Loucy (cell line): ENCODE results near the gene HPGD.
A peak's percentile ranks its signal among the peaks of the same experiment; 100 is the strongest.

ENCODE experiments used
- H2AFZ ChIP-seq: fragments of 200-600 bp; sonication (generic); 2 replicates; pipeline ENCODE4 v1.6.0; 2016; ENCODE audit warnings: antibody characterized with exemption, mild to moderate bottlenecking, low read length, moderate library complexity
- H3F3A ChIP-seq: fragments of 200-600 bp; 2 replicates; pipeline ENCODE4 v1.6.0; 2016; ENCODE audit warnings: antibody characterized with exemption, low read depth, mild to moderate bottlenecking
- H3K27me3 ChIP-seq: fragments of 200-600 bp; sonication (generic); 2 replicates; pipeline ENCODE4 v1.6.1; 2014; ENCODE audit warnings: low read length, mild to moderate bottlenecking; ENCODE audit not compliant: insufficient read depth, poor library complexity, severe bottlenecking
- H3K36me3 ChIP-seq: fragments of 200-600 bp; sonication (generic); 2 replicates; pipeline ENCODE4 v1.6.1; 2016; ENCODE audit warnings: low read length; ENCODE audit not compliant: insufficient read depth
- H3K4me1 ChIP-seq: fragments of 200-600 bp; sonication (generic); 2 replicates; pipeline ENCODE4 v1.5.1; 2014; ENCODE audit warnings: low read length, mild to moderate bottlenecking; ENCODE audit not compliant: insufficient read depth, poor library complexity, severe bottlenecking
- H3K4me2 ChIP-seq: fragments of 200-600 bp; sonication (generic); 2 replicates; pipeline ENCODE4 v1.6.0; 2014; ENCODE audit warnings: antibody characterized with exemption, low read length, low read depth, mild to moderate bottlenecking; ENCODE audit not compliant: poor library complexity, severe bottlenecking
- H3K4me3 ChIP-seq: fragments of 200-600 bp; sonication (generic); 2 replicates; pipeline ENCODE4 v1.5.1; 2014; ENCODE audit warnings: low read length, mild to moderate bottlenecking, mixed read lengths; ENCODE audit not compliant: poor library complexity, severe bottlenecking
- H3K79me2 ChIP-seq: fragments of 200-600 bp; sonication (generic); 2 replicates; pipeline ENCODE4 v1.6.1; 2014; ENCODE audit warnings: low read length; ENCODE audit not compliant: insufficient read depth
- H3K9ac ChIP-seq: fragments of 200-600 bp; sonication (generic); 2 replicates; pipeline ENCODE4 v1.6.0; 2014; ENCODE audit warnings: mild to moderate bottlenecking, low read depth, low read length, moderate library complexity; ENCODE audit not compliant: poor library complexity, severe bottlenecking
- H3K9me2 ChIP-seq: fragments of 200-600 bp; sonication (generic); replicated peaks from 2 replicates; pipeline ENCODE4 v1.6.1; 2016; ENCODE audit warnings: low read depth, low read length, mixed read lengths
- H3K9me3 ChIP-seq: fragments of 200-600 bp; sonication (generic); 2 replicates; pipeline ENCODE4 v1.6.1; 2014; ENCODE audit warnings: mild to moderate bottlenecking, antibody characterized with exemption, low read length, low read depth; ENCODE audit not compliant: insufficient read depth
- H4K20me1 ChIP-seq: fragments of 200-600 bp; sonication (generic); 2 replicates; pipeline ENCODE4 v1.6.0; 2014; ENCODE audit warnings: antibody characterized with exemption, low read length, mild to moderate bottlenecking; ENCODE audit not compliant: insufficient read depth, poor library complexity, severe bottlenecking
- CTCF ChIP-seq: fragments of 200-600 bp; sonication (generic); conservative IDR thresholded peaks from 2 replicates; pipeline ENCODE4 v1.5.1; 2014; ENCODE audit warnings: mild to moderate bottlenecking, antibody characterized with exemption, low read length
- EZH2phosphoT487 ChIP-seq: fragments of 200-600 bp; IDR thresholded peaks from 2 replicates; pipeline ENCODE4 v1.6.1; 2018; ENCODE audit warnings: antibody characterized with exemption, mild to moderate bottlenecking, moderate library complexity, borderline replicate concordance

Gene HPGD

GRCh38 chr4:174516794-174517193, 5.5 kb downstream of the HPGD start:
- Histone ChIP-seq H2AFZ (no peak overlapping the region), H3K4me2 (no peak overlapping the region), H4K20me1 (no peaks in the 10 kb centered on the region), H3K9me3 (no peaks in the 10 kb centered on the region), H3K4me1 (peaks cover 7% of the 10 kb centered on the region), H3K9me2 (no peaks in the 10 kb centered on the region), H3K36me3 (no peaks in the 10 kb centered on the region), H3K27me3 (no peaks in the 10 kb centered on the region), H3F3A (no peaks in the 10 kb centered on the region; the same call in 1 of the 2 replicates), H3K9ac (no peak overlapping the region), H3K79me2 (no peaks in the 10 kb centered on the region), H3K4me3 (no peak overlapping the region)
- TF ChIP-seq CTCF (no peak), EZH2phosphoT487 (no peak)

- Histone ChIP-seq H3K9ac (no peak overlapping the region), H3K36me3 (no peaks in the 10 kb centered on the region), H3K27me3 (no peaks in the 10 kb centered on the region), H3K4me2 (no peak overlapping the region), H3K9me3 (no peaks in the 10 kb centered on the region), H3K4me3 (no peak overlapping the region), H2AFZ (no peak overlapping the region), H3K9me2 (no peaks in the 10 kb centered on the region), H3F3A (no peaks in the 10 kb centered on the region; the same call in 1 of the 2 replicates), H3K4me1 (peaks cover 7% of the 10 kb centered on the region), H4K20me1 (no peaks in the 10 kb centered on the region), H3K79me2 (no peaks in the 10 kb centered on the region)
- TF ChIP-seq EZH2phosphoT487 (no peak), CTCF (no peak)
These were observed 5.9 kb downstream of the HPGD start for GRCh38 chr4:174516345-174516744.

- TF ChIP-seq CTCF = no peak
- no peak for TF ChIP-seq EZH2phosphoT487
- H3K36me3 ChIP-seq = no peaks in the 10 kb centered on the region
- peak overlapping the region; percentile 44; the same call in 1 of the 2 replicates for H2AFZ ChIP-seq
- H4K20me1 ChIP-seq = no peaks in the 10 kb centered on the region
- no peak overlapping the region for H3K4me3 ChIP-seq
- H3K4me1 ChIP-seq = no peaks in the 10 kb centered on the region
- H3K9me2 ChIP-seq = no peaks in the 10 kb centered on the region
- H3F3A ChIP-seq = no peaks in the 10 kb centered on the region; the same call in 1 of the 2 replicates
- no peaks in the 10 kb centered on the region for H3K27me3 ChIP-seq
- no peak overlapping the region for H3K4me2 ChIP-seq
- no peaks in the 10 kb centered on the region for H3K79me2 ChIP-seq
- no peak overlapping the region for H3K9ac ChIP-seq
- H3K9me3 ChIP-seq = no peaks in the 10 kb centered on the region
These were observed 9.5 kb downstream of the HPGD start for GRCh38 chr4:174512745-174513144.
